ENCODE results near the gene SUPV3L1. TPM values are rescaled to one million over a fixed set of nuclear protein-coding genes. Genes with fewer than 3 reads are reported as not detected.
A peak's percentile ranks its signal among the peaks of the same experiment; 100 is the strongest.
"Not testable (repeated sequence)": the region's sequence is repeated elsewhere in the genome, so short reads cannot be mapped to it uniquely, and the experiment has no call there.

The SUPV3L1 gene
- total RNA-seq, 1 experiment from 2014 or later = 47.8 TPM

GRCh38 chr10:69248117-69248730 lies 68.2 kb downstream of the SUPV3L1 start:
- H3K4me3 Mint-ChIP-seq (ENCODE audit: low read depth, unreplicated experiment) = no peak overlapping the region
- DNase-seq = no peak
- no TSS peak for BruUV-seq (replicated peaks)
- H3K27ac Mint-ChIP-seq (ENCODE audit: unreplicated experiment) = no peak overlapping the region
- H3K9me3 Mint-ChIP-seq (ENCODE audit: low read depth, unreplicated experiment) = no peaks in the 10 kb centered on the region
- CTCF ChIA-PET = interaction anchor here (0.7 kb wide), 1 partner anchor 120 kb away, joined by 4 read pairs; no protein-coding TSS in a partner anchor
- H3K27me3 Mint-ChIP-seq (ENCODE audit: unreplicated experiment) = no peaks in the 10 kb centered on the region
- peaks cover 95% of the 10 kb centered on the region for H3K36me3 Mint-ChIP-seq (ENCODE audit: insufficient read depth, unreplicated experiment)
- TF ChIP-seq CTCF (IDR thresholded peaks at IDR 0.05; ENCODE audit: unreplicated experiment) = no peak
- no peaks in the 10 kb centered on the region for H3K4me1 Mint-ChIP-seq (ENCODE audit: low read depth, unreplicated experiment)
- intact Hi-C loops (cut with micrococcal nuclease; ENCODE audit: unreplicated experiment) = no loop called here

- Mint-ChIP-seq H3K4me1 (ENCODE audit: low read depth, unreplicated experiment) (no peaks in the 10 kb centered on the region), H3K36me3 (ENCODE audit: insufficient read depth, unreplicated experiment) (peaks cover 95% of the 10 kb centered on the region), H3K9me3 (ENCODE audit: low read depth, unreplicated experiment) (no peaks in the 10 kb centered on the region), H3K27ac (ENCODE audit: unreplicated experiment) (no peak overlapping the region), H3K27me3 (ENCODE audit: unreplicated experiment) (no peaks in the 10 kb centered on the region), H3K4me3 (ENCODE audit: low read depth, unreplicated experiment) (no peak overlapping the region)
- DNase-seq = no peak
- intact Hi-C loops (cut with micrococcal nuclease; ENCODE audit: unreplicated experiment) = no loop called here
- no TSS peak for BruUV-seq (replicated peaks)
- no peak for TF ChIP-seq CTCF (IDR thresholded peaks at IDR 0.05; ENCODE audit: unreplicated experiment)
- CTCF ChIA-PET = interaction anchor here (0.6 kb wide), 1 partner anchor 88 kb away, joined by 3 read pairs; no protein-coding TSS in a partner anchor
These were observed 70.0 kb downstream of the SUPV3L1 start for GRCh38 chr10:69250041-69250440.

- BruUV-seq (replicated peaks); H3K27ac Mint-ChIP-seq (ENCODE audit: unreplicated experiment); H3K4me3 Mint-ChIP-seq (ENCODE audit: low read depth, unreplicated experiment); H3K27me3 Mint-ChIP-seq (ENCODE audit: unreplicated experiment); CTCF ChIA-PET; DNase-seq; intact Hi-C loops (cut with micrococcal nuclease; ENCODE audit: unreplicated experiment); H3K4me1 Mint-ChIP-seq (ENCODE audit: low read depth, unreplicated experiment); H3K9me3 Mint-ChIP-seq (ENCODE audit: low read depth, unreplicated experiment): not testable (repeated sequence)
- H3K36me3 Mint-ChIP-seq (ENCODE audit: insufficient read depth, unreplicated experiment) = peaks cover 98% of the 10 kb centered on the region
These were observed 71.4 kb downstream of the SUPV3L1 start for GRCh38 chr10:69251417-69251816.

- intact Hi-C loops (cut with micrococcal nuclease; ENCODE audit: unreplicated experiment) = no loop called here
- H3K4me3 Mint-ChIP-seq (ENCODE audit: low read depth, unreplicated experiment) = no peak overlapping the region
- no peaks in the 10 kb centered on the region for H3K4me1 Mint-ChIP-seq (ENCODE audit: low read depth, unreplicated experiment)
- peaks cover 98% of the 10 kb centered on the region for H3K36me3 Mint-ChIP-seq (ENCODE audit: insufficient read depth, unreplicated experiment)
- H3K9me3 Mint-ChIP-seq (ENCODE audit: low read depth, unreplicated experiment) = no peaks in the 10 kb centered on the region
- CTCF ChIA-PET = no interaction called here
- TF ChIP-seq CTCF (IDR thresholded peaks at IDR 0.05; ENCODE audit: unreplicated experiment) = no peak
- no peak overlapping the region for H3K27ac Mint-ChIP-seq (ENCODE audit: unreplicated experiment)
- H3K27me3 Mint-ChIP-seq (ENCODE audit: unreplicated experiment) = no peaks in the 10 kb centered on the region
- no peak for DNase-seq
- BruUV-seq (replicated peaks) = no TSS peak
These were observed 73.1 kb downstream of the SUPV3L1 start for GRCh38 chr10:69253171-69253570.

- Mint-ChIP-seq H3K4me1 (ENCODE audit: low read depth, unreplicated experiment) (no peaks in the 10 kb centered on the region), H3K9me3 (ENCODE audit: low read depth, unreplicated experiment) (no peaks in the 10 kb centered on the region), H3K36me3 (ENCODE audit: insufficient read depth, unreplicated experiment) (peaks cover 99% of the 10 kb centered on the region), H3K27me3 (ENCODE audit: unreplicated experiment) (no peaks in the 10 kb centered on the region), H3K27ac (ENCODE audit: unreplicated experiment) (peak overlapping the region; percentile 46), H3K4me3 (ENCODE audit: low read depth, unreplicated experiment) (no peak overlapping the region)
- no TSS peak for BruUV-seq (replicated peaks)
- DNase-seq = no peak
- CTCF ChIA-PET = no interaction called here
- intact Hi-C loops (cut with micrococcal nuclease; ENCODE audit: unreplicated experiment) = no loop called here
- TF ChIP-seq CTCF (IDR thresholded peaks at IDR 0.05; ENCODE audit: unreplicated experiment) = no peak
These were observed 74.8 kb downstream of the SUPV3L1 start for GRCh38 chr10:69254877-69255276.

All from Calu3 (cell line).